OCI-LY7 (cell line): ENCODE results near the gene SLC6A6. TPM values are rescaled to one million over a fixed set of nuclear protein-coding genes. Genes with fewer than 3 reads are reported as not detected.

Experiments used
- BruUV-seq: library from RNA; stranded (reverse); fragments of 400-500 nt; replicated peaks from 2 replicates; lab custom pipeline; 2021; lab: Mats Ljungman, UMichigan
- CTCF ChIA-PET: fragments of 300-600 bp; sonication (Branson Sonifier 250); formaldehyde crosslinking; loops from one replicate; lab custom pipeline; 2022; ENCODE audit warnings: antibody characterized with exemption; ENCODE audit not compliant: unreplicated experiment; lab: Charles Lee
- POLR2A ChIA-PET: fragments of 300-600 bp; sonication (Branson Sonifier 250); formaldehyde crosslinking; loops from one replicate; lab custom pipeline; 2022; ENCODE audit warnings: antibody characterized with exemption; lab: Charles Lee
- DNase-seq: peaks from one replicate; pipeline ENCODE4 v3.0.0-alpha.2; 2015; ENCODE audit warnings: low spot score
- H2AFZ ChIP-seq: fragments of 200-600 bp; sonication (generic), shearing (Covaris generic); 2 replicates; pipeline ENCODE4 v1.6.1; 2014; ENCODE audit warnings: mild to moderate bottlenecking, antibody characterized with exemption, low read length, moderate library complexity
- H3K27ac ChIP-seq: fragments of 200-600 bp; sonication (generic); 2 replicates; pipeline ENCODE4 v1.5.1; 2014; ENCODE audit warnings: mixed run types, low read depth, mild to moderate bottlenecking, moderate library complexity, low read length, inconsistent platforms; ENCODE audit not compliant: poor library complexity, severe bottlenecking
- H3K36me3 ChIP-seq: fragments of 200-600 bp; sonication (generic); 2 replicates; pipeline ENCODE4 v1.6.1; 2014; ENCODE audit warnings: mild to moderate bottlenecking, antibody characterized with exemption, low read length, moderate library complexity, mixed read lengths; ENCODE audit not compliant: insufficient read depth
- H3K4me1 ChIP-seq: fragments of 200-600 bp; sonication (generic); 2 replicates; pipeline ENCODE4 v1.5.1; 2014; ENCODE audit warnings: mild to moderate bottlenecking, low read length; ENCODE audit not compliant: insufficient read depth, poor library complexity, severe bottlenecking
- H3K4me2 ChIP-seq: fragments of 200-600 bp; sonication (generic); 2 replicates; pipeline ENCODE4 v1.6.1; 2014; ENCODE audit warnings: mild to moderate bottlenecking, low read length
- H3K4me3 ChIP-seq: fragments of 200-600 bp; sonication (generic); 2 replicates; pipeline ENCODE4 v1.5.1; 2014; ENCODE audit warnings: mild to moderate bottlenecking, low read depth, low read length; ENCODE audit not compliant: poor library complexity, severe bottlenecking
- H3K79me2 ChIP-seq: fragments of 200-600 bp; sonication (generic); 2 replicates; pipeline ENCODE4 v1.6.1; 2016; ENCODE audit warnings: low read depth, mild to moderate bottlenecking, low read length, moderate library complexity, mixed read lengths; ENCODE audit not compliant: insufficient read depth
- H3K9me2 ChIP-seq: fragments of 200-600 bp; sonication (generic); 2 replicates; pipeline ENCODE4 v1.6.1; 2016; ENCODE audit warnings: mild to moderate bottlenecking, low read length, mixed read lengths; ENCODE audit not compliant: insufficient read depth
- H3K9me3 ChIP-seq: fragments of 200-600 bp; sonication (generic); 2 replicates; pipeline ENCODE4 v1.6.1; 2014; ENCODE audit warnings: mild to moderate bottlenecking, mixed run types, low read length, mixed read lengths
- H4K20me1 ChIP-seq: fragments of 200-600 bp; sonication (generic); 2 replicates; pipeline ENCODE4 v1.6.1; 2014; ENCODE audit warnings: mild to moderate bottlenecking, antibody characterized with exemption, low read length, moderate library complexity, mixed read lengths; ENCODE audit not compliant: insufficient read depth
- EZH2phosphoT487 ChIP-seq: fragments of 200-600 bp; sonication (generic); IDR thresholded peaks from 2 replicates; pipeline ENCODE4 v1.6.1; 2018; ENCODE audit warnings: low read depth, borderline replicate concordance, mild to moderate bottlenecking, mixed run types, antibody characterized with exemption, low read length, moderate library complexity, mixed read lengths
- intact Hi-C: fragments of 100-400 bp; cut with micrococcal nuclease; formaldehyde crosslinking; loops from one replicate; pipeline ENCODE4 v1.10.0; 2022; ENCODE audit not compliant: unreplicated experiment
- total RNA-seq, 2 experiments: library from RNA; depleted of rRNA in 1 of 2; stranded (reverse); fragments of >200 nt in 1 of 2; shearing (Covaris generic) in 1 of 2; gene quantifications; 2 replicates each; pipeline ENCODE4 v1.2.3, GENCODE V29; 2014 to 2022
- TF ChIP-seq, protein P1 (sequence below): fragments of 200-600 bp; sonication (generic); conservative IDR thresholded peaks from 2 replicates; pipeline ENCODE4 v1.5.1; 2014; ENCODE audit warnings: mild to moderate bottlenecking, antibody characterized with exemption, low read length, moderate library complexity, mixed read lengths

SLC6A6 gene
- total RNA-seq, 2 experiments from 2014 or later: 43.0 to 51.8 TPM

- no peaks in the 10 kb centered on the region for H3K9me2 ChIP-seq
- DNase-seq: no peak
- ChIA-PET CTCF (no interaction called here), POLR2A (interaction anchor here (1.1 kb wide), 1 partner anchor 9 kb away, joined by 3 read pairs; no protein-coding TSS in a partner anchor)
- TF ChIP-seq, protein P1, sequence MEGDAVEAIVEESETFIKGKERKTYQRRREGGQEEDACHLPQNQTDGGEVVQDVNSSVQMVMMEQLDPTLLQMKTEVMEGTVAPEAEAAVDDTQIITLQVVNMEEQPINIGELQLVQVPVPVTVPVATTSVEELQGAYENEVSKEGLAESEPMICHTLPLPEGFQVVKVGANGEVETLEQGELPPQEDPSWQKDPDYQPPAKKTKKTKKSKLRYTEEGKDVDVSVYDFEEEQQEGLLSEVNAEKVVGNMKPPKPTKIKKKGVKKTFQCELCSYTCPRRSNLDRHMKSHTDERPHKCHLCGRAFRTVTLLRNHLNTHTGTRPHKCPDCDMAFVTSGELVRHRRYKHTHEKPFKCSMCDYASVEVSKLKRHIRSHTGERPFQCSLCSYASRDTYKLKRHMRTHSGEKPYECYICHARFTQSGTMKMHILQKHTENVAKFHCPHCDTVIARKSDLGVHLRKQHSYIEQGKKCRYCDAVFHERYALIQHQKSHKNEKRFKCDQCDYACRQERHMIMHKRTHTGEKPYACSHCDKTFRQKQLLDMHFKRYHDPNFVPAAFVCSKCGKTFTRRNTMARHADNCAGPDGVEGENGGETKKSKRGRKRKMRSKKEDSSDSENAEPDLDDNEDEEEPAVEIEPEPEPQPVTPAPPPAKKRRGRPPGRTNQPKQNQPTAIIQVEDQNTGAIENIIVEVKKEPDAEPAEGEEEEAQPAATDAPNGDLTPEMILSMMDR: no peak
- TF ChIP-seq EZH2phosphoT487: no peak
- no peak overlapping the region for H3K27ac ChIP-seq
- peaks cover 97% of the 10 kb centered on the region for H3K36me3 ChIP-seq
- H3K4me2 ChIP-seq: no peak overlapping the region
- no peaks in the 10 kb centered on the region for H4K20me1 ChIP-seq
- no peaks in the 10 kb centered on the region for H3K79me2 ChIP-seq
- 0 out of 2 replicates have a peak, but pooled peaks cover 3% of the 10 kb centered on the region for H3K9me3 ChIP-seq
- no peak overlapping the region for H2AFZ ChIP-seq
- no peaks in the 10 kb centered on the region for H3K4me1 ChIP-seq
- BruUV-seq: no TSS peak
- H3K4me3 ChIP-seq: no peak overlapping the region
- intact Hi-C loops: no loop called here
Measured at GRCh38 chr3:14448756-14449727, 46.6 kb downstream of the SLC6A6 start.

- peaks cover 97% of the 10 kb centered on the region for H3K36me3 ChIP-seq
Measured at GRCh38 chr3:14450506-14450905, 48.1 kb downstream of the SLC6A6 start.

More at GRCh38 chr3:14450506-14450905, 48.1 kb downstream of the SLC6A6 start:
- POLR2A ChIA-PET: no interaction called here
- H3K4me3 ChIP-seq: no peak overlapping the region
- H3K79me2 ChIP-seq: no peaks in the 10 kb centered on the region
- no peak for DNase-seq
- CTCF ChIA-PET: no interaction called here
- no peaks in the 10 kb centered on the region for H3K9me2 ChIP-seq
- H2AFZ ChIP-seq: no peak overlapping the region
- H4K20me1 ChIP-seq: no peaks in the 10 kb centered on the region
- no peaks in the 10 kb centered on the region for H3K4me1 ChIP-seq
- no TSS peak for BruUV-seq
- intact Hi-C loops: no loop called here
- no peak for TF ChIP-seq EZH2phosphoT487
- TF ChIP-seq, protein P1: no peak
- H3K27ac ChIP-seq: no peak overlapping the region
- H3K9me3 ChIP-seq: 0 out of 2 replicates have a peak, but pooled peaks cover 3% of the 10 kb centered on the region
- H3K4me2 ChIP-seq: no peak overlapping the region
